Loucy (cell line): ENCODE data around the gene APOC4.

Experiments
- H2AFZ ChIP-seq: fragments of 200-600 bp; sonication (generic); 2 replicates; pipeline ENCODE4 v1.6.0; 2016; ENCODE audit warnings: antibody characterized with exemption, mild to moderate bottlenecking, low read length, moderate library complexity
- H3F3A ChIP-seq: fragments of 200-600 bp; 2 replicates; pipeline ENCODE4 v1.6.0; 2016; ENCODE audit warnings: antibody characterized with exemption, low read depth, mild to moderate bottlenecking
- H3K27me3 ChIP-seq: fragments of 200-600 bp; sonication (generic); 2 replicates; pipeline ENCODE4 v1.6.1; 2014; ENCODE audit warnings: low read length, mild to moderate bottlenecking; ENCODE audit not compliant: insufficient read depth, poor library complexity, severe bottlenecking
- H3K36me3 ChIP-seq: fragments of 200-600 bp; sonication (generic); 2 replicates; pipeline ENCODE4 v1.6.1; 2016; ENCODE audit warnings: low read length; ENCODE audit not compliant: insufficient read depth
- H3K4me1 ChIP-seq: fragments of 200-600 bp; sonication (generic); 2 replicates; pipeline ENCODE4 v1.5.1; 2014; ENCODE audit warnings: low read length, mild to moderate bottlenecking; ENCODE audit not compliant: insufficient read depth, poor library complexity, severe bottlenecking
- H3K4me2 ChIP-seq: fragments of 200-600 bp; sonication (generic); 2 replicates; pipeline ENCODE4 v1.6.0; 2014; ENCODE audit warnings: antibody characterized with exemption, low read length, low read depth, mild to moderate bottlenecking; ENCODE audit not compliant: poor library complexity, severe bottlenecking
- H3K4me3 ChIP-seq: fragments of 200-600 bp; sonication (generic); 2 replicates; pipeline ENCODE4 v1.5.1; 2014; ENCODE audit warnings: low read length, mild to moderate bottlenecking, mixed read lengths; ENCODE audit not compliant: poor library complexity, severe bottlenecking
- H3K79me2 ChIP-seq: fragments of 200-600 bp; sonication (generic); 2 replicates; pipeline ENCODE4 v1.6.1; 2014; ENCODE audit warnings: low read length; ENCODE audit not compliant: insufficient read depth
- H3K9ac ChIP-seq: fragments of 200-600 bp; sonication (generic); 2 replicates; pipeline ENCODE4 v1.6.0; 2014; ENCODE audit warnings: mild to moderate bottlenecking, low read depth, low read length, moderate library complexity; ENCODE audit not compliant: poor library complexity, severe bottlenecking
- H3K9me2 ChIP-seq: fragments of 200-600 bp; sonication (generic); replicated peaks from 2 replicates; pipeline ENCODE4 v1.6.1; 2016; ENCODE audit warnings: low read depth, low read length, mixed read lengths
- H3K9me3 ChIP-seq: fragments of 200-600 bp; sonication (generic); 2 replicates; pipeline ENCODE4 v1.6.1; 2014; ENCODE audit warnings: mild to moderate bottlenecking, antibody characterized with exemption, low read length, low read depth; ENCODE audit not compliant: insufficient read depth
- H4K20me1 ChIP-seq: fragments of 200-600 bp; sonication (generic); 2 replicates; pipeline ENCODE4 v1.6.0; 2014; ENCODE audit warnings: antibody characterized with exemption, low read length, mild to moderate bottlenecking; ENCODE audit not compliant: insufficient read depth, poor library complexity, severe bottlenecking
- CTCF ChIP-seq: fragments of 200-600 bp; sonication (generic); conservative IDR thresholded peaks from 2 replicates; pipeline ENCODE4 v1.5.1; 2014; ENCODE audit warnings: mild to moderate bottlenecking, antibody characterized with exemption, low read length
- EZH2phosphoT487 ChIP-seq: fragments of 200-600 bp; IDR thresholded peaks from 2 replicates; pipeline ENCODE4 v1.6.1; 2018; ENCODE audit warnings: antibody characterized with exemption, mild to moderate bottlenecking, moderate library complexity, borderline replicate concordance

The APOC4 gene

GRCh38 chr19:44960906-44961728 lies 19.1 kb downstream of the APOC4 start:
- H3K9me3 ChIP-seq = no peaks in the 10 kb centered on the region
- peaks cover 13% of the 10 kb centered on the region; the same call in 1 of the 2 replicates for H3K36me3 ChIP-seq
- H2AFZ ChIP-seq = no peak overlapping the region
- H3K79me2 ChIP-seq = peaks cover 58% of the 10 kb centered on the region
- H3K4me3 ChIP-seq = no peak overlapping the region
- H3K9ac ChIP-seq = peak overlapping the region; percentile 32
- no peaks in the 10 kb centered on the region for H3K27me3 ChIP-seq
- H3K9me2 ChIP-seq = no peaks in the 10 kb centered on the region
- peaks cover 38% of the 10 kb centered on the region for H3K4me1 ChIP-seq
- H4K20me1 ChIP-seq = peaks cover 9% of the 10 kb centered on the region
- TF ChIP-seq CTCF (no peak), EZH2phosphoT487 (no peak)
- peak overlapping the region; percentile 86 for H3K4me2 ChIP-seq
- H3F3A ChIP-seq = no peaks in the 10 kb centered on the region

- Histone ChIP-seq H3F3A (no peaks in the 10 kb centered on the region), H3K9me3 (no peaks in the 10 kb centered on the region), H3K4me2 (no peak overlapping the region), H2AFZ (no peak overlapping the region), H3K9ac (no peak overlapping the region), H3K79me2 (peaks cover 51% of the 10 kb centered on the region), H3K36me3 (peaks cover 13% of the 10 kb centered on the region; the same call in 1 of the 2 replicates), H3K4me1 (peaks cover 30% of the 10 kb centered on the region), H3K4me3 (no peak overlapping the region), H3K9me2 (no peaks in the 10 kb centered on the region), H4K20me1 (peaks cover 8% of the 10 kb centered on the region), H3K27me3 (no peaks in the 10 kb centered on the region)
- TF ChIP-seq EZH2phosphoT487 = no peak
- no peak for TF ChIP-seq CTCF
Observed at GRCh38 chr19:44961821-44962220, 19.8 kb downstream of the APOC4 start.

- no peak for TF ChIP-seq CTCF
- TF ChIP-seq EZH2phosphoT487 = no peak
- H3K36me3 ChIP-seq = peaks cover 12% of the 10 kb centered on the region; the same call in 1 of the 2 replicates
- no peaks in the 10 kb centered on the region for H3K79me2 ChIP-seq
- H4K20me1 ChIP-seq = no peaks in the 10 kb centered on the region
- H3K4me1 ChIP-seq = no peaks in the 10 kb centered on the region
- H3K4me2 ChIP-seq = no peak overlapping the region
- no peak overlapping the region for H2AFZ ChIP-seq
- H3K4me3 ChIP-seq = no peak overlapping the region
- no peaks in the 10 kb centered on the region for H3F3A ChIP-seq
- H3K9me2 ChIP-seq = no peaks in the 10 kb centered on the region
- no peaks in the 10 kb centered on the region for H3K9me3 ChIP-seq
- no peaks in the 10 kb centered on the region for H3K27me3 ChIP-seq
- no peak overlapping the region for H3K9ac ChIP-seq
Observed at GRCh38 chr19:44968118-44968517, 26.1 kb downstream of the APOC4 start.
